PC-9 (cell line): Measurements from ENCODE around the gene RAB31. TPM values are rescaled to one million over a fixed set of nuclear protein-coding genes. Genes with fewer than 3 reads are reported as not detected.

ENCODE experiments used
- BruUV-seq: library from RNA; stranded (reverse); fragments of 400-500 nt; replicated peaks from 2 replicates; lab custom pipeline; 2021; lab: Mats Ljungman, UMichigan
- CTCF ChIA-PET: fragments of 300-600 bp; sonication (Branson Sonifier 250); formaldehyde crosslinking; loops from one replicate; lab custom pipeline; 2022; ENCODE audit warnings: antibody characterized with exemption; lab: Charles Lee
- POLR2A ChIA-PET: fragments of 300-600 bp; sonication (Branson Sonifier 250); formaldehyde crosslinking; loops from one replicate; lab custom pipeline; 2022; ENCODE audit warnings: antibody characterized with exemption; ENCODE audit not compliant: unreplicated experiment; lab: Charles Lee
- DNase-seq, 2 experiments: peaks; one replicate each; pipeline versions ENCODE4 v3.0.0 to v3.0.0-alpha.2; 2015 to 2022; ENCODE audit warnings: mixed read lengths in 1 of 2
- H2AFZ ChIP-seq: fragments of 200-600 bp; sonication (generic); 2 replicates; pipeline ENCODE4 v1.8.1; 2017; ENCODE audit warnings: antibody characterized with exemption
- H3F3A ChIP-seq: fragments of 200-600 bp; sonication (generic); 2 replicates; pipeline ENCODE4 v1.8.1; 2017; ENCODE audit warnings: antibody characterized with exemption, mild to moderate bottlenecking, low read depth; ENCODE audit not compliant: insufficient read depth
- H3K27ac ChIP-seq: fragments of 200-600 bp; sonication (generic); 2 replicates; pipeline ENCODE4 v1.6.1; 2016; ENCODE audit warnings: mixed run types
- H3K27me3 ChIP-seq: fragments of 200-600 bp; sonication (generic); 2 replicates; pipeline ENCODE4 v1.6.1; 2016; ENCODE audit warnings: low read depth, mixed run types; ENCODE audit not compliant: insufficient read depth
- H3K36me3 ChIP-seq: fragments of 200-600 bp; sonication (generic); 2 replicates; pipeline ENCODE4 v1.6.1; 2016; ENCODE audit warnings: low read depth, mixed run types
- H3K4me1 ChIP-seq: fragments of 200-600 bp; sonication (generic); replicated peaks from 2 replicates; pipeline ENCODE4 v1.6.1; 2016; ENCODE audit warnings: mixed run types; ENCODE audit not compliant: insufficient read depth
- H3K4me2 ChIP-seq: fragments of 200-600 bp; sonication (generic); 2 replicates; pipeline ENCODE4 v1.6.1; 2017; ENCODE audit warnings: mixed run types
- H3K4me3 ChIP-seq: fragments of 200-600 bp; sonication (generic); 2 replicates; pipeline ENCODE4 v1.6.1; 2016; ENCODE audit warnings: mixed run types
- H3K79me2 ChIP-seq: fragments of 200-600 bp; sonication (generic); 2 replicates; pipeline ENCODE4 v1.6.1; 2017; ENCODE audit warnings: low read depth, mixed run types
- H3K9me2 ChIP-seq: fragments of 200-600 bp; sonication (generic); 2 replicates; pipeline ENCODE4 v1.8.1; 2017; ENCODE audit warnings: mild to moderate bottlenecking; ENCODE audit not compliant: insufficient read depth
- H3K9me3 ChIP-seq: fragments of 200-600 bp; sonication (generic); 2 replicates; pipeline ENCODE4 v1.8.1; 2016; ENCODE audit warnings: low read depth; ENCODE audit not compliant: insufficient read depth
- H4K20me1 ChIP-seq: fragments of 200-600 bp; sonication (generic); 2 replicates; pipeline ENCODE4 v1.8.1; 2017; ENCODE audit not compliant: insufficient read depth
- EZH2 ChIP-seq: fragments of 200-600 bp; sonication (generic); IDR thresholded peaks from 2 replicates; pipeline ENCODE4 v1.8.0; 2017; ENCODE audit warnings: antibody characterized with exemption, low read depth
- intact Hi-C: fragments of 100-400 bp; cut with micrococcal nuclease; formaldehyde crosslinking; loops from one replicate; pipeline ENCODE4 v1.10.0; 2022; ENCODE audit not compliant: unreplicated experiment
- total RNA-seq: library from RNA; stranded (reverse); gene quantifications from 2 replicates; pipeline ENCODE4 v1.2.3, GENCODE V29; 2021
- TF ChIP-seq, protein P1 (sequence below): fragments of 200-600 bp; sonication (generic); conservative IDR thresholded peaks from 2 replicates; pipeline ENCODE4 v1.6.1; 2017; ENCODE audit warnings: mixed run types, antibody characterized with exemption, mild to moderate bottlenecking, moderate library complexity

Gene RAB31
- total RNA-seq, 1 experiment from 2014 or later, result 51.0 TPM

DNA sequence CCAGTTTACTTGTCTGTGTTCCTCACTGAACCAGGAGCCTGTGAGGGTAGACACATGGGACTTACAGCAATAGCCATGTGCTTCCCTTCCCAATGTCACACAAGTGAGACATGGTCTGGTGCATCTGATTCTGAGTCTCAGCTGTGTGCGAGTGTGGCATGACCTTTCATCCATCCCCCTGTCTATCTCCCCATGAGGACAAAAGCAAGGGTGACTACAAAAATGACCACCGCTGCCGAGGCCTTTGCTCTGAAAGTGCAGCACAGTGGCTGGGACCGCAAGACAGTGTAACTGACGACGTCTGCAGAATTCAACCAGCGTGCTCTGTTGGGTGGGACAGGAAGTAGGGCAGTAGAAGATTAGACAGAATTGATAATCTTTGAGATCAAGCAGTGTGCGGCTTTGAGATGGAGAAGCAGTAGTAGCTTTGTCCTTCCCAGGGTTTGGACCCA lies 50.5 kb downstream of the RAB31 start:
- DNase-seq, result no peak
- Histone ChIP-seq H3K36me3 (no peaks in the 10 kb centered on the region), H3K9me2 (no peaks in the 10 kb centered on the region), H3K4me1 (no peaks in the 10 kb centered on the region), H2AFZ (no peak overlapping the region), H3K79me2 (peaks cover 22% of the 10 kb centered on the region; the same call in 1 of the 2 replicates), H3K27me3 (no peaks in the 10 kb centered on the region), H3K9me3 (no peaks in the 10 kb centered on the region), H3K4me2 (no peak overlapping the region), H3K4me3 (no peak overlapping the region), H4K20me1 (no peaks in the 10 kb centered on the region), H3K27ac (no peak overlapping the region), H3F3A (0 out of 2 replicates have a peak, but pooled peaks cover under 1% of the 10 kb centered on the region)
- no TSS peak for BruUV-seq
- TF ChIP-seq EZH2, result no peak
- TF ChIP-seq, protein P1, sequence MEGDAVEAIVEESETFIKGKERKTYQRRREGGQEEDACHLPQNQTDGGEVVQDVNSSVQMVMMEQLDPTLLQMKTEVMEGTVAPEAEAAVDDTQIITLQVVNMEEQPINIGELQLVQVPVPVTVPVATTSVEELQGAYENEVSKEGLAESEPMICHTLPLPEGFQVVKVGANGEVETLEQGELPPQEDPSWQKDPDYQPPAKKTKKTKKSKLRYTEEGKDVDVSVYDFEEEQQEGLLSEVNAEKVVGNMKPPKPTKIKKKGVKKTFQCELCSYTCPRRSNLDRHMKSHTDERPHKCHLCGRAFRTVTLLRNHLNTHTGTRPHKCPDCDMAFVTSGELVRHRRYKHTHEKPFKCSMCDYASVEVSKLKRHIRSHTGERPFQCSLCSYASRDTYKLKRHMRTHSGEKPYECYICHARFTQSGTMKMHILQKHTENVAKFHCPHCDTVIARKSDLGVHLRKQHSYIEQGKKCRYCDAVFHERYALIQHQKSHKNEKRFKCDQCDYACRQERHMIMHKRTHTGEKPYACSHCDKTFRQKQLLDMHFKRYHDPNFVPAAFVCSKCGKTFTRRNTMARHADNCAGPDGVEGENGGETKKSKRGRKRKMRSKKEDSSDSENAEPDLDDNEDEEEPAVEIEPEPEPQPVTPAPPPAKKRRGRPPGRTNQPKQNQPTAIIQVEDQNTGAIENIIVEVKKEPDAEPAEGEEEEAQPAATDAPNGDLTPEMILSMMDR, result no peak
- intact Hi-C loops, result no loop called here
- ChIA-PET POLR2A (no interaction called here), CTCF (no interaction called here)

DNA sequence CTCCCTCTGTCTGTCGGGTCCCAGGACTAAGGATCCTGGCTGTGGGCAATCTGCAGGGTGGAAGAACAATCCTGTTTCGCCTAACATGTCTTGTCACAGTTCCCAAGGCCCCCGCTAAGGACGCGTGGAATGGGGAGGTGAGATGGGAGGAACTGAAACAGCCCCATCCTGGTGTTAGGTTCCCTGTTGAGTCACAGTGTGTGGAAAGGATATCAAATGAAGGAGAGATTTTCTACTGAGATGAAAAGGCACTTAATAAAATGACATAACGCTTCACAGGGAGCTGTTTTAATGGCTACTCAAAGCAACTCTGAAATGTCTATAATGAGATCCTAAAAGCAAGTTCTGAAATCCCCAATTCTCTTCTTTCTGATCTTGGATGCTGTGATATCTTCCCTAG lies 52.5 kb downstream of the RAB31 start:
- CTCF ChIA-PET, result no interaction called here
- no peaks in the 10 kb centered on the region for H3K36me3 ChIP-seq
- no peak overlapping the region for H2AFZ ChIP-seq
- H3K27me3 ChIP-seq, result no peaks in the 10 kb centered on the region
- H3K4me1 ChIP-seq, result peaks cover 5% of the 10 kb centered on the region; the same call in 1 of the 2 replicates
- no peaks in the 10 kb centered on the region for H3K9me2 ChIP-seq
- H3K4me3 ChIP-seq, result no peak overlapping the region
- no TSS peak for BruUV-seq
- H3F3A ChIP-seq, result 0 out of 2 replicates have a peak, but pooled peaks cover 6% of the 10 kb centered on the region
- POLR2A ChIA-PET, result no interaction called here
- H3K9me3 ChIP-seq, result no peaks in the 10 kb centered on the region
- H3K27ac ChIP-seq, result no peak overlapping the region
- no peak for TF ChIP-seq EZH2
- TF ChIP-seq, protein P1, result no peak
- no peaks in the 10 kb centered on the region for H4K20me1 ChIP-seq
- H3K79me2 ChIP-seq, result peaks cover 30% of the 10 kb centered on the region; the same call in 1 of the 2 replicates
- intact Hi-C loops, result no loop called here
- no peak for DNase-seq
- H3K4me2 ChIP-seq, result no peak overlapping the region

DNA sequence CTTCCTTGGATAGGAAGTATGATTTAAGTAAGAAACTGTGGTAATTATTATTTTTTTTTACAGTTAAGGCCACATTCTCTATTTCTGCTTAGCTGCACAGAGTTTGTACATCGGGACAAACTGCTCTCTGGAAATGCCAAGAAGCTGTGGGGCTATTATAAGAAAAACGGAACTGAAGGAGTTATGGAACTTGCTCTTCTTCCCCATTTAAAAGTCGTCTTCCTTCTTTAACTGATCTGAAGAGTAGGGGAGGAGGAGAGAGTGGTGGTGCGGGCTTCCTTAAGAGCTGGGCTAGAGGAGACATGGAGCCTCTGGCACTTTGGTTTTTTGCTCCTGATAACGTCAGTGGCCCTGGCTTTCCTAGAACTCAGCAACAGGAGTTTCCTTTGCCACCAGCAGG lies 54.4 kb downstream of the RAB31 start:
- BruUV-seq, result no TSS peak
- no peaks in the 10 kb centered on the region for H3K9me2 ChIP-seq
- H2AFZ ChIP-seq, result no peak overlapping the region
- no peak overlapping the region for H3K27ac ChIP-seq
- intact Hi-C loops, result no loop called here
- H3K79me2 ChIP-seq, result peaks cover 30% of the 10 kb centered on the region; the same call in 1 of the 2 replicates
- DNase-seq, result no peak
- no peak overlapping the region for H3K4me2 ChIP-seq
- TF ChIP-seq EZH2, result no peak
- TF ChIP-seq, protein P1, result no peak
- CTCF ChIA-PET, result no interaction called here
- no peaks in the 10 kb centered on the region for H3K9me3 ChIP-seq
- POLR2A ChIA-PET, result no interaction called here
- no peaks in the 10 kb centered on the region for H3K36me3 ChIP-seq
- no peaks in the 10 kb centered on the region for H3K27me3 ChIP-seq
- H3K4me1 ChIP-seq, result peaks cover 9% of the 10 kb centered on the region; the same call in 1 of the 2 replicates
- no peak overlapping the region for H3K4me3 ChIP-seq
- H4K20me1 ChIP-seq, result no peaks in the 10 kb centered on the region
- peaks cover 13% of the 10 kb centered on the region; the same call in 1 of the 2 replicates for H3F3A ChIP-seq
